Pons (tissue), 1 donor: ENCODE measurements around the gene DCAF12.

ENCODE experiments used
- DNase-seq: peaks from one replicate; pipeline ENCODE4 v3.0.0-alpha.2; 2016; ENCODE audit warnings: low spot score

DCAF12 gene

DNA sequence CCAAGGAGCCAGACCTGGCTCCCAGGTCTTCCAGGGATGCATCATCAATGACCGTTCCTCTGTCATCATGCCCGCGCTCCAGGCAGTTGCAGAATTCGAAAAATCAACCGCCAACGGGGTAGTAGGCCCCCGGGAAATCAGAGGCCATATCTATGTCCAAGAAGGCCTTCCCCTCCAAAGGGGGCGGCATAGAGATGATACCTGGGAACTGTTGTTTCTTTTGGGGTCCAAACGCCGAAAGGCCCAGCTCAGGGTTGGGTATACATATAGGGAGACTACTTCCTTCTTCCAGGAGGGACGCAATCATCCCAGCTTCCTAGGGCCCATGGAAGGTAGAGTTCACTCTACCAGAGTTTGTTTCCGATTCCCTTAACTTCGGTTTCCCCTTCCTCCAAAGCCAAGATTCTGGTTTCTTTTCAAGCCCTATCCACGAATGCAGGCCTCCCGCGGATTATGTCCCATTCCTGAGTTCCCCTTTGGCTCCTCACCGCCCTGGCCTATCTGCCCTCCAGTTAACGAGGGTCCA, 754 bp downstream of the DCAF12 start:
- peak; percentile 14 for DNase-seq

DNA sequence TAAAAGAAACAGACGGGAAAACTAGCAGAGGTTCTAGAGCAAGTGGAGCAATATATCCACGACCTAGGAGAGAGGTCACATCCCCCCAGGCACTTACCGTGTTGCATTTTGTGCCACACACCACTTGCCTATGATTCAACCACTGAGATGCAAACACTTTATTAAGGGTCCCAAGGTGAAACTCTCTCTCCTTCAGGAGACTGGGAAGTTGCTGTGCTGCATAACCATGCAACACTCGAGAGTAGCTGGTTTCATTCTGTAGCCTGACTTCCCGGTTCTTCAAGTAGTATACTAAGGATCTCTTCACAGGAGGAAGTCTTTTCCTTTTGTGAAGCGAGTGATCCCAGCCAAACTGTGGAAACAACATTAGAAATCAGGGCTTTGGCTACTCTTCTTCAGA, 1.6 kb downstream of the DCAF12 start:
- peak; percentile 38 for DNase-seq

DNA sequence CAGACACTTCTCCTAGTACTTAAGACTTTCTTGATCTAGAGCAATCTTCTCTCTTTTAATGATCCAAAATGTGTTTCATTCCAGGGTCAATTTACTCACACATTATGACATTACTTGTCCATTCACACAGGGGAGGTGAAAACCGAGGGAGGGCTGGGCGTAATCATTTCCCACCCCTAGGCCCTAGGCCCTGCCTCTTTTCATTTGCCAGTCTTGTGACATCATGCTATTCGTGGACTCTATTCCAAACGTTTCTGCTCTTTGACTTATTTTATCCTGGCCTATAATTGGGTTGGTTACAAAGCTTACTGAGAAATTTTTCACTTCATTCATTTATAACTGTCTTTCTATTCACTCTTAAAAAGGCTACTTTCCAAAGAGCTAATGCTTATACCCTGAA, 2.4 kb downstream of the DCAF12 start:
- no peak for DNase-seq

DNA sequence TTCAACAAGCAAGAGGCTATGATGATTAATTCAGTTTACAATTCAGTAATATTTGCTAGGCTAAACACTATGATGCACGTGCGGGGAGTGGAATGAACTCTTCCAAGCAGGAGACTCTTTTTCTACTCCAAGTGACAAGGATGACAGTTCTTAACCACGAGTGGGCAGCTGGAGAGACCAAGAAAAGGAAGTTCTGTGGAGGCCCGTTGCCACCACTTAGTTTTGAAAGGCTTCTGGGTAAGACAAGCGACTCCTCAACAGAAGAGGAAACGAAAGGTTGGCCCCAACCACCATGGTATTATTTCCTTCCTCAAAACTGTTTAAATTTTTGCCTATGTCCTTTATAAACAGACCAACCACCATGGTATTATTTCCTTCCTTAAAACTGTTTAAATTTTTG, 2.8 kb downstream of the DCAF12 start:
- peak; percentile 81 for DNase-seq

DNA sequence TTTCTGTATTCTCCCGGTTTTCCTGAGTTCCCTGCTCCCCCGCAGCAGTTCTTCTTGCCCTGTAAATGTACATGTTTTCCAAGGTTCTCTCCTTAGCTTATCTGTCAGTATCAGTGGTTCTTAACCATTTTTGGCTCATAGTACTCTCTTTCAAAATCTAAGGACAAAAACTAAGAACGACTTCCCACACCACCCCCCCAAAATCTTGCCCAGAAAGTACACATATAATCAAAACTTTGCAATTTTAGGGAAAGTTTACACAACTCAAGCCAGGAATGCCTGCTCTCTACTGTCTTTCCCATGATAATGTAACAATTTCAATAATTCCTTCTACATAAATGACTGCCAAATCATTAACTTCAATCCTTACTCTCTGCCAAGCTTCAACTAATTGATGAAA, 4.5 kb downstream of the DCAF12 start:
- DNase-seq = no peak

DNA sequence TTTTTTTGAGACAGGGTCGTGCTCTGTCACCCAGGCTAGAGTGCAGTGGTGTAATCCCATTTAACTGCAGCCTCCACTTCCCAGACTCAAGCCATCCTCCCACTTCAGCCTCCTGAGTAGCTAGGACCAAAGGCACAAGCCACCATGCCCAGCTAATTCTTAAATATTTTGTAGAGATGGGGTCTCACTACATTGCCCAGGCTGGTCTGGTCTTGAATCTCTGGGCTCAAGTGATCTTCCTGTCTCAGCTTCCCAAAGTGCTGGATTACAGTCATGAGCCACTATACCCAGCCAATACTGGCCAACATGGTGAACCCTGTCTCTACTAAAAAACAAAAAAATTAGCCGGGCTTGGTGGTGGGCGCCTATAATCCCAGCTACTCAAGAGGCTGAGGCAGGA, 6.8 kb downstream of the DCAF12 start:
- DNase-seq = no peak

GRCh38 chr9:34114436-34114835, 12.1 kb downstream of the DCAF12 start:
- DNase-seq = peak; percentile 8

DNA sequence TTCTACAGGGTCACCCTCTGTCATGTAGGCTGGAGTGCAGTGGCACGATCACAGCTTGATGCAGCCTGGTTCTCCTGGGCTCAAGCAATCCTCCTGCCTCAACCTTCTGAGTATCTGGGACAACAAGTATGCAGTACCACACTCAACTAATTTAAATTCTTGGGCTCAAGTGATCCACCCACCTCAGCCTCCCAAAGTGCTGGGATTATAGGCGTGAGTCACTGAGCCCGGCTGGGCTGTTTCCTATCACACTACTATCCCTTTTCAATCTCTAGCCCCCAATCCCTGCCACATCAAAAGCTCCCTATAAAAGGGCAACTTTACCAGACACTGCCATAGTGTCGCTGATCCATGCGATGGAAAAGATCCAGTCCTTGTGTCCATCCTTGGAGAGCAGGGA, 20.4 kb downstream of the DCAF12 start:
- DNase-seq = no peak

DNA sequence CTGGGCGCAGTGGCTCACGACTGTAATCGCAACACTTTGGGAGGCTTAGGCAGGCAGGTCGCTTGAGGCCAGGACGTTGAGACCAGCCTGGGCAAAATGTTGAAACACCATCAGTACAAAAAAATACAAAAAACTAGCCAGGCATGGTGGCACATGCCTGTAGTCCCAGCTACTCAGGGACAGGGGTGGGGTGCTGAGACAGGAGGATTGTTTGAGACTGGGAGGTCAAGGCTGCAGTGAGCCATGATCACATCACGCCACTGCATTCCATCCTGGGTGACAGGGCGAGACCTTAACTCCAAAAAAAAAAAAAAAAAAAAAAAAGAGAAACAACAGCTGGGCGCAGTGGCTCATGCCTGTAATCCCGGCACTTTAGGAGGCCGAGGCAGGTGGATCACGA, 23.7 kb downstream of the DCAF12 start:
- no peak for DNase-seq

GRCh38 chr9:34098307-34098706, 28.2 kb downstream of the DCAF12 start:
- DNase-seq = no peak

GRCh38 chr9:34097865-34098264, 28.6 kb downstream of the DCAF12 start:
- no peak for DNase-seq

GRCh38 chr9:34096751-34097150, 29.7 kb downstream of the DCAF12 start:
- DNase-seq = no peak

GRCh38 chr9:34093578-34093977, 32.9 kb downstream of the DCAF12 start:
- no peak for DNase-seq

GRCh38 chr9:34089311-34089710, 37.2 kb downstream of the DCAF12 start:
- DNase-seq = no peak

GRCh38 chr9:34087370-34087769, 39.1 kb downstream of the DCAF12 start:
- no peak for DNase-seq

GRCh38 chr9:34086864-34087263, 39.6 kb downstream of the DCAF12 start:
- DNase-seq = no peak

DNA sequence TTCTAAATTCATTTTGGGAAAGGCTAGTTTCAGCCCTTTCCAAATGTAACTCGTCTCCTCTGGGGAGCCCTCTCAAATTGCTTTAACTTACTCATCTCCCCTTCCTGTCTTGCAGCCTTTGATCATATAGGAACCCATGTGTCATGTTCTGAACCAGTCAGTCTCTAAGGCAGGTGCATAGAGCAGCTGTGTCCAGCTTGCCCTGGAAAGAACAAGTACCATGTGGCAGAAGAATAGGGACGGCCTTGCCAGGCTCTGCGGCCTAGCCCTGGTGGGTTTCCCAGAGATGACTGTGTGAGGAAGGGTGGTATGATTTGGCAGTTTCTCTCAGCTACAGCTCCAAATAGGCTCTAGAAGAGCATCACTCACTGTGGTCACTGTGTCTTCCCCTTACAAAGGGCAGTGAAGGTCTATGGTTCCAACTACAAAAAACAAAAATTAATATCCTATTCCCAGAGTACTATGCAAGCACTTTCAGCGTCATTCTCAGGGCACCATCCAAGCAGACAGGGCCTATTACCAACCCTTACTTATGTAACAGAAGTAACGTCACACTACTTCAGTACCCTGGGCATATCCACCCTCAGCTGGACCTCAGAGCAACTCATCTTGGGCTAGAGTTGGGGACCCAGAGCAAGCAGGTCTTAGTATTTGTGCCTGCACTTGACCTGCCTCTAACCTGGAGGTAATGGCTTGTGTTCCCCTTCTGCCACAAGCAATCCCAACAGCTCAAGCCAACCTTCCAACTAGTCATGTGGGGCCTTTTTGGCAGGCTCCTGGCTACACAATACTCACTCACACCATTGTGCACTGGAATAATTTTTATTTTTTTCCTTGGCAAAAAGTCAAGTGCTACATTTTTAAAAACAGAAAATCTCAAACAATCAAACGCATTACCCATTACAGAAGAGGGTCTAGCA, 40.7 kb downstream of the DCAF12 start:
- DNase-seq = peak; percentile 32

GRCh38 chr9:34084562-34084961, 41.9 kb downstream of the DCAF12 start:
- DNase-seq = peak; percentile 91

- DNase-seq = no peak
Measured at GRCh38 chr9:34079181-34079580, 47.3 kb downstream of the DCAF12 start.

DNA sequence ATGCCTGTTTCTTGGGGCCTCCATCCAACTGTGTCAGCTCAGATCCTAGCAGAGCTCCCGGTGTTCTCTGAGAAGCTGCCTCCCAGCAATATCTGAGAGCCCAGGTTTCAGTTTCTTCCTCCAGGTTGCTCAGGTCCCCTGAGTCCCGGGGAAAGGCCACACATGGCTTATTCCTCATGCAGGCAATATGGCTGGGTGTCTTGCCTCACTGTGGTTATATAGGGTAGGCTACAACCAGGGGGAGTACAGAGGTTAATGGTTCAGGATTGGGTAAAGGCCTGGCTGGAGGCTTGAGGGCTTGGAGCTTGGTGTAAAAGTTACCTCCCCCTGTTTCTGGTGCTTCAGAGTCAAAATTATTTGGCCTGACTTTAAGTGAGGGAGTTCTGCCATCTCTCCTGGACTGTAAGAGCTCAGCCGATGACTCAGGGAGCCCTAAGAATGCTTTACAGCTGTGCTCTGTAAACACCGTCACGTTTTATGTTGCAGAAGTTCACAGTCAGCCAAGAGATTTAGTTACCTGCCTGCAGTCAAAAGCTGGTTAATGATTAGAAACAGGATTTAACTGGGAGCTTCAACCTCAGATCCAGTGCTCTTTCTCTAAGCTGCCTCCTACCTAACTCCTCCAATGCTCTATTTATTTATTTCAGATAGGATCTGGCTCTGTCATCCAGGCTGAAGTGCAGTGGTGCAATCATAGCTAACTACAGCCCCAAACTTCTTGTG, 53.5 kb downstream of the DCAF12 start:
- DNase-seq = no peak

- no peak for DNase-seq
Measured at GRCh38 chr9:34072410-34072809, 54.1 kb downstream of the DCAF12 start.

DNA sequence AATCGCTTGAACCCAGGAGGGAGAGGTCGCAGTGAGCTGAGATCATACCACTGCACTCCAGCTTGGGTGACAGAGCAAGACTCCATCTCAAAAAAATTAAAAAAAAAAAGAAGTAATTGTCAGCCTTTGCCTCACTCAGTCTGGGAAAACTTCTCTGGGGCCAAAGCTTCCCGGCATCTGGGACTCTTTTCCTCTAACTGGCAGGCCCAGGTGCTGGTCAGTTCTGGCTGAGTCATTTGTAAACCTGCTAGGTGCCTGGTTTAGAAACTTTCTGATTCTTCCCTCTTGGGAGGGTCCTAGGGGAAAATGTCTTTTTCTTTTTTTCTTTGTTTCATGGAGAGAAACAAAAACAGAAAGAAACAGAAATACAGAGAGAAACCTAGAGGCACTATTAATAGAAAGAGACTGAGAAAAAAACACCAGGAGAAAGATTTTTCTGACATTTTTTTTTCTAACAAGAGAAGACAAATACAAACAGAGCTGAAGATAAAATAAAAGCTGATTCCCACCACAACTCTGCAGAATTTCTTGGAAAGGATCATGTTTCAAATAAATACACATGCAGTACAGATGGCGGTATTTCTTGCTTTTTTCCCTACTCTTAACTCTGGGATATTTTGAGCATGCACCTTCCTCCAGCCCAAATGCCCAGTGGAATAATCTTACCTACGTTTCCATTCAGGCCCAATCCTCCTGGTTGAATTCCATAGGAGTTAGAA, 55.7 kb downstream of the DCAF12 start:
- DNase-seq = no peak
